ENCODE data around the gene THADA.

DNA sequence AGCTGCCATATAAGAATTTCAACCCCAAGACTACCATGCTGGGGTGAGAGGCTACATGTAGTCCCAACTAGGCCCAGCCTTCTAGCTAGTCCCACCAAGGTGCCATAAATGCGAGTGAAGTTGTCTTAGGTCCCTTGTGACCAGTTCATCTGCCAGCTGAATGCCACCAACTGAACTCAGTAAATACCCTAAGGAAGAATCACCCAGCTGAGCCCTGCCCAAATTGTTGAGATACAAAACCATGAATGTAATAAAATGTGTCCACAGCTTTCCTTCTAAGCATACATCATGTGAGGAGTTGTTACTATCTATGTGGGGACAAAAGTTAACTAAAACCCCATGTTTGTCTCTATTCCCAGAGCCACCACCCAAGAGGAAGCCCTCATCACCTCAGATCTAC is 70.3 kb downstream of the THADA start:
- TF ChIP-seq CTCF (IDR thresholded peaks at IDR 0.05; ENCODE audit: insufficient read depth, low read length) (no peak), SPI1 (IDR thresholded peaks at IDR 0.05; ENCODE audit: borderline replicate concordance, low read depth) (no peak)

Measured in HL-60 (cell line).